Suprapubic skin (tissue), 3 donors: ENCODE measurements around the gene MCTP1.

Source experiments
- POLR2A ChIP-seq, 2 donors: fragments of 450-650 bp; IDR thresholded peaks; one replicate each; pipeline ENCODE4 v1.6.1; 2017; ENCODE audit warnings: antibody characterized with exemption in 2 of 2, mild to moderate bottlenecking in 2 of 2, moderate library complexity in 2 of 2
- TF ChIP-seq, protein P1 (sequence below), 2 donors: fragments of 200-600 bp in 1 of 2; fragments of 450-650 bp in 1 of 2; sonication (generic) in 1 of 2; IDR thresholded peaks; one replicate each; pipeline ENCODE4 v1.5.1; 2016 to 2019; ENCODE audit warnings: antibody characterized with exemption in 2 of 2, mild to moderate bottlenecking in 1 of 2, moderate library complexity in 1 of 2

DNA sequence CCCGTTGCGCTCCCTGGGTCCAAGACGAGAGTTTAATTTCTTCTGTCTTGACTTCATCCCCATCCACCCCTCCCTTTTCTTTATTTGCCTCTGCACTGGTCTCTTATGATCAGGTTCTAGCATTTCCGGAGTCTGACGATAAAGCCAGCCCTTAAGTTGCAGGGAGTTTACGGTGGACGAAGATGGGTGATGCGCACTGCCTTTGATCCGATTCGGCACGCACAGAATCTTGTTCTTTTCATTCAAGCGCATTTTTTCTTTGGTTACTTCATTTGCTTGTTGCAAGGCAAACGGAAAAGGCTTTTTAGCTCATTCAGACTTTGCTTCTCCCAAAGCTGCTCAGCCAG is 488 bp upstream of the MCTP1 start:
- TF ChIP-seq, protein P1, sequence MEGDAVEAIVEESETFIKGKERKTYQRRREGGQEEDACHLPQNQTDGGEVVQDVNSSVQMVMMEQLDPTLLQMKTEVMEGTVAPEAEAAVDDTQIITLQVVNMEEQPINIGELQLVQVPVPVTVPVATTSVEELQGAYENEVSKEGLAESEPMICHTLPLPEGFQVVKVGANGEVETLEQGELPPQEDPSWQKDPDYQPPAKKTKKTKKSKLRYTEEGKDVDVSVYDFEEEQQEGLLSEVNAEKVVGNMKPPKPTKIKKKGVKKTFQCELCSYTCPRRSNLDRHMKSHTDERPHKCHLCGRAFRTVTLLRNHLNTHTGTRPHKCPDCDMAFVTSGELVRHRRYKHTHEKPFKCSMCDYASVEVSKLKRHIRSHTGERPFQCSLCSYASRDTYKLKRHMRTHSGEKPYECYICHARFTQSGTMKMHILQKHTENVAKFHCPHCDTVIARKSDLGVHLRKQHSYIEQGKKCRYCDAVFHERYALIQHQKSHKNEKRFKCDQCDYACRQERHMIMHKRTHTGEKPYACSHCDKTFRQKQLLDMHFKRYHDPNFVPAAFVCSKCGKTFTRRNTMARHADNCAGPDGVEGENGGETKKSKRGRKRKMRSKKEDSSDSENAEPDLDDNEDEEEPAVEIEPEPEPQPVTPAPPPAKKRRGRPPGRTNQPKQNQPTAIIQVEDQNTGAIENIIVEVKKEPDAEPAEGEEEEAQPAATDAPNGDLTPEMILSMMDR (IDR thresholded peaks at IDR 0.05) = no peak
- TF ChIP-seq POLR2A (IDR thresholded peaks at IDR 0.05) = no peak
